Common myeloid progenitor, CD34-positive (primary cell): ENCODE measurements around the gene FAM222B.

Experiments
- CTCF ChIA-PET: fragments of 350-600 bp; sonication (Branson Sonifier 250); formaldehyde crosslinking; loops from one replicate; lab custom pipeline; 2021; ENCODE audit warnings: antibody characterized with exemption; lab: Charles Lee
- POLR2A ChIA-PET: fragments of 350-600 bp; sonication (Branson Sonifier 250); formaldehyde crosslinking; loops from one replicate; lab custom pipeline; 2021; ENCODE audit warnings: antibody characterized with exemption; lab: Charles Lee
- DNase-seq, 3 donors: peaks; one replicate each; pipeline versions ENCODE4 v3.0.0 to v3.0.0-alpha.2; 2013
- H3K27ac ChIP-seq, 2 experiments: 1 replicate in 1 of 2; 2 replicates in 1 of 2; pipeline ENCODE4 v1.7.0; 2013; ENCODE audit warnings: inconsistent platforms in 2 of 2, low read length in 2 of 2, mild to moderate bottlenecking in 2 of 2, low read depth in 1 of 2, moderate library complexity in 1 of 2; ENCODE audit not compliant: severe bottlenecking in 2 of 2, insufficient read depth in 1 of 2, poor library complexity in 1 of 2
- H3K27me3 ChIP-seq, 5 experiments: replicated peaks in 2 of 5; 1 replicate in 3 of 5; 2 replicates in 2 of 5; pipeline versions ENCODE4 v1.6.1 to v1.7.0; 2013; ENCODE audit warnings: low read length in 4 of 5, mild to moderate bottlenecking in 2 of 5, moderate library complexity in 2 of 5, inconsistent platforms in 1 of 5; ENCODE audit not compliant: insufficient read depth in 5 of 5, control insufficient read depth in 4 of 5
- H3K36me3 ChIP-seq, 4 experiments: 1 replicate in 2 of 4; 2 replicates in 2 of 4; pipeline versions ENCODE4 v1.6.1 to v1.7.0; 2013; ENCODE audit warnings: low read length in 3 of 4, control low read depth in 1 of 4, mild to moderate bottlenecking in 1 of 4; ENCODE audit not compliant: control insufficient read depth in 4 of 4, insufficient read depth in 4 of 4
- H3K4me1 ChIP-seq, 4 experiments: 1 replicate in 3 of 4; 2 replicates in 1 of 4; pipeline versions ENCODE4 v1.6.1 to v1.7.1; 2013; ENCODE audit warnings: low read length in 3 of 4, mild to moderate bottlenecking in 3 of 4, control low read depth in 1 of 4, inconsistent platforms in 1 of 4, moderate library complexity in 1 of 4; ENCODE audit not compliant: control insufficient read depth in 4 of 4, insufficient read depth in 4 of 4; ENCODE audit errors: control extremely low read depth in 1 of 4
- H3K4me3 ChIP-seq, 7 experiments: 1 replicate in 4 of 7; 2 replicates in 3 of 7; pipeline versions ENCODE4 v1.5.1 to v1.7.0; 2013; ENCODE audit warnings: mild to moderate bottlenecking in 7 of 7, low read length in 6 of 7, moderate library complexity in 6 of 7, inconsistent platforms in 2 of 7, low read depth in 2 of 7, control low read depth in 1 of 7; ENCODE audit not compliant: insufficient read depth in 4 of 7, control insufficient read depth in 1 of 7; ENCODE audit errors: extremely low read depth in 1 of 7
- H3K9me3 ChIP-seq, 5 experiments: 1 replicate in 4 of 5; 2 replicates in 1 of 5; pipeline versions ENCODE4 v1.6.1 to v1.7.1; 2013; ENCODE audit warnings: low read length in 4 of 5, mild to moderate bottlenecking in 2 of 5, inconsistent platforms in 1 of 5, low read depth in 1 of 5, moderate library complexity in 1 of 5; ENCODE audit not compliant: control insufficient read depth in 4 of 5, insufficient read depth in 2 of 5; ENCODE audit errors: control extremely low read depth in 1 of 5
- WGBS: methylation state at CpG from one replicate; pipeline ENCODE4 v1.1.5; 2013; ENCODE audit not compliant: insufficient coverage; 5-methylcytosine and 5-hydroxymethylcytosine counted together

Gene FAM222B

DNA sequence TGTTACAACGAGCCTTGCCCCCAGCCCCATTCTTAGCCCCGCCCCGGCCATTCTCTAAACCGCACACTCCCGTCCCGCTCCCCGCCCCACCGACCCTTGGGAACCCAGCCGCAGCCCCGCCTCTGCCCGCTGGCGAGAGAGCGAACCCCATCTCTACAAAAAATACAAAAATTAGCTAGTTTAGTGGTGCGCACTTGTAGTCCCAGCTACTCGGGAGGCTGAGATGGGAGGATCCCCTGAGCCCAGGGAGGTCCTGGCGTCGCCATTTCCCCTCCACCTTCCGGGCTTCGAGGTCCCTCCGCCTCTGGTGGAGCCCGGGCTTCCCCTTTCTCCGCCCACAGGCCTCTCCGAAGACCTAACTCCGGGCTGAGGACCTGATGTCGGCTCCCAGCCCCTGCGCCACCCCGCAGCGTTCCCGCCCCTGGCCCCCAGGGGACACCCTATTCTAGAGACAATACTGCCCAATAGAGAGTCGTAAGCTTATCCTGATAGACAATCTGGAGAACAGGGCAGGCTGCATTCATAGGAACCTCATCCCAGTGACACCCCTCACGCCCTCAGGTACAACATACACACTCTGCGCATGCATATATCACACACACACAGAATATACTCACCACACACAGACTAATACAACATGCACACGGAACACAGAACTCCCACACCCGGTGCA lies 130.4 kb downstream of the FAM222B start:
- H3K4me1 ChIP-seq: peaks cover 0 to 37% (median 33%) of the 10 kb centered on the region in 4 experiments
- peak overlapping the region in 1 of 2 experiments; percentile 85 for H3K27ac ChIP-seq
- H3K36me3 ChIP-seq: peaks cover 0 to 25% (median 24%) of the 10 kb centered on the region in 4 experiments
- no peaks in the 10 kb centered on the region for H3K27me3 ChIP-seq
- peak overlapping the region; percentile 51 to 83 (median 72) for H3K4me3 ChIP-seq
- 15% methylated on average over 25 of the region's 34 CpGs for WGBS
- no peaks in the 10 kb centered on the region for H3K9me3 ChIP-seq
- ChIA-PET CTCF (interaction anchor here (1.6 to 3.0 kb wide), 6 partner anchors 9 to 190 kb away, joined by 5 to 12 read pairs (median 8); no protein-coding TSS in a partner anchor), POLR2A (interaction anchor here (0.6 to 2.0 kb wide), 4 partner anchors 8 to 71 kb away, joined by 3 to 12 read pairs (median 4); partner anchors contain the start of genes RPL23A, SDF2 and SUPT6H)
- DNase-seq: peak; percentile 86 to 92 (median 92)

DNA sequence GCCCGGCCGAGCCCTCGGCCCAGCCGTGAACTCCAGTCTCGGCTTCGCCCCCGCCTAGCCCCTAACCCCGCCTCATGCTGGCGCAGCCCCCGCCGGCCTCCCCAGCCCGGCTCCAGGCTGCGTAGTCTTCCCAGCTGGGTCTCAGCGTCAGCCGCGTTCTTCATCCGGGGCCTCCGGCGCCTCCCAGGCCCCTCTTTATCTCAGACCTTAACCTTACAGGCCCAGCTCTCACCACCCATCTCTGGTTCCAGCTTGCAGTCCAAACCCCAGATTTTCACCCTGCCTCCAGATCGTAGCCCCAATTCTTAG lies 130.9 kb downstream of the FAM222B start, which contains the start of gene PROCA1:
TSS of gene PROCA1 (minus strand) at position 166 of the 309 bp plus-strand sequence. CDS start 228 bp downstream, outside the sequence.
- H3K4me3 ChIP-seq: peak within 1 kb of the TSS; percentile 51 to 83 (median 72)
- WGBS: 0% methylated on average over 19 of the region's 20 CpGs
- DNase-seq: peak; percentile 49 to 81 (median 74)
- no peaks in the 10 kb centered on the region for H3K27me3 ChIP-seq
- H3K9me3 ChIP-seq: no peaks in the 10 kb centered on the region
- CTCF ChIA-PET: interaction anchor here (1.6 to 3.0 kb wide), 6 partner anchors 10 to 190 kb away, joined by 5 to 12 read pairs (median 8); no protein-coding TSS in a partner anchor
- peak within 1 kb of the TSS in 1 of 2 experiments; percentile 85 for H3K27ac ChIP-seq
- H3K4me1 ChIP-seq: peaks cover 0 to 32% (median 29%) of the 10 kb centered on the region in 4 experiments
- H3K36me3 ChIP-seq: peaks cover 2 to 27% (median 24%) of the 10 kb centered on the region in 4 experiments
- POLR2A ChIA-PET: interaction anchor here (0.9 to 2.0 kb wide), 5 partner anchors 8 to 71 kb away, joined by 3 to 12 read pairs (median 3); partner anchors contain the start of genes RPL23A, SDF2 and SUPT6H

DNA sequence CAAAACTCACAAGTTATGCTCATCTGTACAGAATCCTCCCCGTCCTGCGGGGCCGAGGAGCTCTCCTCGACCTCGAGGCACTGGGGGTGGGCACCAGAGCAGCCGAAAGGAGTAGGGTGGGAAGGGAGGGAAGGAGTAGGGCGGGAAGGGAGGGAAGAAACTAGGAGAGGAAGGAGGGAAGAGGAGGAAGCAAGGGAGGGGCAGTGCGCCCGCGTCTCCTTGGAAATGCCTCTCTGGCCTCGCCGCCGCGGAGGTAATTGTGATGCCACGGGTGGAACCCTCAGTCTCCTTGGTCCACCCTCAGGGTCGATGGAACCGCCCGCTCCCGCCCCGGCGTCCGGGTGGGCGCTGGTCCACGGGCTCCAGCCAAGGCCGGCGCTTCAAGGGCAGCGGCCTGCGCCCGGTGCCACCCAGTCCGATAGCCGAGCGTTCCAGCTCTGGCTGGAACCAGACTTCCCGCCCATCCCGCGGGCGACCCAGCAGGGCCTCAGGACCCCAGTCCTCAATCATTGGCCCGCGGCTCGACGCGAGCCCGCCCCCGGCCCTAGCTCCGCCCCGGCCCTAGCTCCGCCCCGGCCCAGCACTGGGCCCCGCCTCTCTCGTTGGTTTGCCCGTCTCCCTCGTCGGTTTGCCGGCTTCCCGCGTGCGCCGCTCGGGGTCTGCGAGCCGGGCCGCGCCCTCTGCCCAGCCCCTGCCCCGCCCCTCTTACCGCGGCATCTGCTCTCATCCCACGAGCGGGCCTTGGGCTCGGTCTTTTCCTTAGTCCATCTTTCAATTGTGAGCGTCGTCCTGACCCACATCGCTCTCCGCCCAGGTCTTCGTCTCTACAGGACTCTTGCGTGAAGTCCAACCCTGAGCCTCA lies 131.5 kb downstream of the FAM222B start:
- 0% methylated on average over 63 of the region's 74 CpGs for WGBS
- DNase-seq: peak; percentile 77 to 90 (median 87)
- Histone ChIP-seq H3K36me3 (peaks cover 2 to 27% (median 24%) of the 10 kb centered on the region in 4 experiments), H3K27ac (peak overlapping the region in 1 of 2 experiments; percentile 85), H3K4me1 (peaks cover 0 to 29% (median 23%) of the 10 kb centered on the region in 4 experiments), H3K4me3 (peak overlapping the region; percentile 51 to 83 (median 72)), H3K9me3 (no peaks in the 10 kb centered on the region), H3K27me3 (no peaks in the 10 kb centered on the region)
- ChIA-PET CTCF (interaction anchor here (1.6 to 3.0 kb wide), 7 partner anchors 10 to 191 kb away, joined by 5 to 12 read pairs (median 7); no protein-coding TSS in a partner anchor), POLR2A (interaction anchor here (0.6 to 2.0 kb wide), 6 partner anchors 8 to 70 kb away, joined by 3 to 12 read pairs (median 3); partner anchors contain the start of genes RPL23A, SDF2 and SUPT6H)

DNA sequence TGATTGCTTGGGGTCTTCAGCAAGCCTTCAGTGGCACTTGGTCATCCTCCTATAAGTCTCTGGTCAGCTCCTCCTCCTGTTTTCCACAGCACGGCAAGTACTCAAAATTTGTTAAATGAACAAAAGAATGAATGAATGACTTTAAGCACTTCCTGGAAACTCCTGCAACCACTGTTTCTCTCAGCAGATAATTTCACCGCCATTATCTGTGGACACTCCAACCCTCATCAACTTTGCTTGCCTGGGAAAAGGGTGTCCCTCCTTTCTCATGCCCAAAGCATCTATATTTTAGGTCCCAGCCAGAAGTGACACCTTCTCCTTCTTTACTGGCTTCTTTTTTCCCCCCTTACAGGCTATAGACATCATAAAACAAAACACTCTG lies 135.3 kb downstream of the FAM222B start:
- Histone ChIP-seq H3K9me3 (no peaks in the 10 kb centered on the region), H3K27me3 (no peaks in the 10 kb centered on the region), H3K4me3 (no peak overlapping the region), H3K27ac (no peak overlapping the region), H3K4me1 (peaks cover 0 to 20% (median 17%) of the 10 kb centered on the region in 4 experiments), H3K36me3 (peaks cover 7 to 30% (median 19%) of the 10 kb centered on the region in 4 experiments)
- DNase-seq: no peak
- CTCF ChIA-PET: interaction anchor here (0.9 to 1.6 kb wide), 2 partner anchors 32 to 45 kb away, joined by 3 read pairs; partner anchors contain the start of genes SDF2 and SUPT6H
- POLR2A ChIA-PET: no interaction called here
- 89% methylated on average over 1 of the region's 2 CpGs for WGBS

DNA sequence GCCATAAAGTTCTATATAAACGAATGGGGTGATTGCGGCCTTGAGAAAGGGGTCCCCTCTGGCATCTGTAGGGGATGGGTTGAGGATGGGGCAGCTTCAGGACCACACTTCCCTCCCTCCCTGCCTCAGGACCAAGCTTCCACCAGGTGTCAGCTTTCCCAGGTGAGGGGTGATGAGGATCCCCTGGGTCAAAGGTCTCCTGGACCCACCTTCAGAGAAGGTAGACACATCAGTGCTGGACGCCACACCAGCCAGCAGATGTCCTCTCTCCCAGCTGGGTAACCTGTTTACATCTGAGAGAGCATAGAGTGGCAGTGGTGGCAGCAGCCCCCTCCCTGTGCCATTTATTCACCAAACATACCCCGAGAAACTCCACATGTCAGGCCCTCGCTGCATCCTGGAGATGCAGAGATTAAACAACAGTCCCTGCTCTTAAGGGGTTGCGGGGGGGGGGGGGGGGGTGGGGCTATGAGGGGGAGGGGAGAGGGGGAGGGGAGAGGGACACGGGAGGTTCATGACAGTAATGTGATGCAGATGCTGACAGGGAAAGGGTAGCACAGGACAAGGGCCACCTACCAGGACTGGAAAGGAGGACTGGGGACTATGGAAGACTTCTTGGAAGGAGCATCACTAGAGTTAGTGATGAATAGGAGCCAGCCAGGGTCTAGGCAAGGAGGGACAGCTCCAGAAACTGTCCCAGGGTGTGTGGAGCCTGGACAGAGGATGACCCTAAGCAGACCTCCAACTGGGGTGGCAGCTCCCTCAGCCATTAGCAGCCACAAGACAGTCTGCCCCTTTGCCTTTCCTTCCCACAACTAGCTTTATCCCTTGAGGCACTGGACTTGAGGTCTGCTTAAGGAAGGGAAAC lies 135.9 kb downstream of the FAM222B start:
- H3K27ac ChIP-seq: no peak overlapping the region
- no peaks in the 10 kb centered on the region for H3K9me3 ChIP-seq
- CTCF ChIA-PET: interaction anchor here (1.6 kb wide), 1 partner anchor 31 kb away, joined by 3 read pairs; no protein-coding TSS in a partner anchor
- no peak for DNase-seq
- H3K27me3 ChIP-seq: no peaks in the 10 kb centered on the region
- POLR2A ChIA-PET: no interaction called here
- H3K4me1 ChIP-seq: peaks cover 0 to 14% (median 11%) of the 10 kb centered on the region in 4 experiments
- 88% methylated on average over 1 of the region's 7 CpGs for WGBS
- H3K36me3 ChIP-seq: peaks cover 7 to 36% (median 24%) of the 10 kb centered on the region in 4 experiments
- no peak overlapping the region for H3K4me3 ChIP-seq
